K562 (cell line): ENCODE results near the gene EXOG. TPM values are rescaled to one million over a fixed set of nuclear protein-coding genes. Genes with fewer than 3 reads are reported as not detected.

Source experiments
- ATAC-seq: fragments of 200-7000 bp; cut with Tn5 transposase; 3 replicates; pipeline ENCODE4 v1.9.1; 2020; ENCODE audit warnings: moderate library complexity
- BruUV-seq: library from RNA; stranded (reverse); fragments of 400-500 nt; replicated peaks from 2 replicates; lab custom pipeline; 2021; lab: Mats Ljungman, UMichigan
- CTCF ChIA-PET: fragments of 300-600 bp; formaldehyde crosslinking; extraction: SDS; loops from one replicate; lab custom pipeline; 2021; ENCODE audit warnings: low intra/inter-chr PET ratio; lab: Yijun Ruan, JAX
- POLR2A ChIA-PET: fragments of 300-600, 350-650 bp; sonication (Branson Sonifier 250); formaldehyde crosslinking; extraction: SDS; loops from one replicate; lab custom pipeline; 2021; ENCODE audit warnings: antibody characterized with exemption, inconsistent platforms; lab: Yijun Ruan, JAX
- DNase-seq, 4 experiments: peaks; one replicate each; pipeline versions ENCODE4 v3.0.0 to v3.0.0-alpha.2; 2011 to 2018; ENCODE audit warnings: low spot score in 3 of 4, mixed read lengths in 3 of 4; ENCODE audit errors: extremely low read depth in 1 of 4
- FAIRE-seq: peaks from 2 replicates; lab custom pipeline; 2011; peaks lifted over from hg19 to GRCh38; lab: Jason Lieb, UNC
- H2AFZ ChIP-seq: 2 replicates; pipeline ENCODE4 v1.6.0; 2011; ENCODE audit warnings: low read depth, low read length, control low read depth, inconsistent platforms
- H3K27ac ChIP-seq: fragments of 200-600 bp; 3 replicates; pipeline ENCODE4 v1.8.0; 2011; ENCODE audit warnings: low read depth, mild to moderate bottlenecking, control low read depth, inconsistent platforms, low read length, moderate library complexity, mixed read lengths; ENCODE audit errors: extremely low read depth
- H3K27me3 ChIP-seq, 2 experiments: fragments of 300-600 bp in 1 of 2; 2 replicates in 1 of 2; 3 replicates in 1 of 2; pipeline versions ENCODE4 v1.6.0 to v1.8.0; 2011; ENCODE audit warnings: inconsistent platforms in 2 of 2, low read length in 2 of 2, mild to moderate bottlenecking in 1 of 2, mixed read lengths in 1 of 2, moderate library complexity in 1 of 2; ENCODE audit not compliant: control insufficient read depth in 2 of 2, insufficient read depth in 2 of 2
- H3K36me3 ChIP-seq: fragments of 300-600 bp; 3 replicates; pipeline ENCODE4 v1.8.0; 2011; ENCODE audit warnings: mild to moderate bottlenecking, low read length, inconsistent platforms; ENCODE audit not compliant: control insufficient read depth, insufficient read depth
- H3K4me1 ChIP-seq, 2 experiments: fragments of 200-600 bp in 1 of 2; replicated peaks in 1 of 2; 2 replicates in 1 of 2; 3 replicates in 1 of 2; pipeline versions ENCODE4 v1.5.1 to v1.8.0; 2011; ENCODE audit warnings: inconsistent platforms in 2 of 2, low read length in 2 of 2, mild to moderate bottlenecking in 1 of 2, mixed read lengths in 1 of 2, moderate library complexity in 1 of 2; ENCODE audit not compliant: control insufficient read depth in 2 of 2, insufficient read depth in 2 of 2
- H3K4me2 ChIP-seq: 2 replicates; pipeline ENCODE4 v1.6.1; 2011; ENCODE audit warnings: low read length, control low read depth, inconsistent platforms, mixed read lengths; ENCODE audit not compliant: insufficient read depth
- H3K4me3 ChIP-seq: fragments of 200-600 bp; sonication (generic), shearing (Covaris generic); 2 replicates; pipeline ENCODE4 v1.5.1; 2016; ENCODE audit warnings: control low read depth, inconsistent platforms
- H3K79me2 ChIP-seq: fragments of 200-600 bp; 3 replicates; pipeline ENCODE4 v1.8.0; 2011; ENCODE audit warnings: low read length, inconsistent platforms; ENCODE audit not compliant: control insufficient read depth, insufficient read depth
- H3K9ac ChIP-seq, 2 experiments: 2 replicates each; pipeline versions ENCODE4 v1.6.0 to v1.6.1; 2011; ENCODE audit warnings: low read depth in 2 of 2, low read length in 2 of 2, control low read depth in 1 of 2, inconsistent platforms in 1 of 2, mild to moderate bottlenecking in 1 of 2, mixed read lengths in 1 of 2; ENCODE audit not compliant: insufficient read depth in 1 of 2
- H3K9me1 ChIP-seq: one replicate; pipeline ENCODE4 v1.6.0; 2011; ENCODE audit warnings: inconsistent platforms, mild to moderate bottlenecking, low read length, moderate library complexity; ENCODE audit not compliant: control insufficient read depth, insufficient read depth
- H3K9me3 ChIP-seq: replicated peaks from 2 replicates; pipeline ENCODE4 v1.5.1; 2011; ENCODE audit warnings: low read depth, low read length, inconsistent platforms; ENCODE audit not compliant: control insufficient read depth, insufficient read depth
- H4K20me1 ChIP-seq: replicated peaks from 2 replicates; pipeline ENCODE4 v1.6.1; 2011; ENCODE audit warnings: low read length, inconsistent platforms, mixed read lengths; ENCODE audit not compliant: control insufficient read depth, insufficient read depth
- DMBX1 ChIP-seq: fragments of 250-450 bp; sonication (Bioruptor Pico); IDR thresholded peaks from 2 replicates; pipeline ENCODE4 v1.8.0; 2022; ENCODE audit warnings: inconsistent platforms, mild to moderate bottlenecking, moderate library complexity, borderline replicate concordance
- MEF2A ChIP-seq: IDR thresholded peaks from 2 replicates; pipeline ENCODE4 v1.6.1; 2011; ENCODE audit warnings: low read depth, mild to moderate bottlenecking, low read length, moderate library complexity; ENCODE audit not compliant: control insufficient read depth
- MEF2D ChIP-seq: conservative IDR thresholded peaks from 2 replicates; pipeline ENCODE4 v1.6.1; 2016; ENCODE audit warnings: low read depth, missing genetic modification characterization, missing compliant biosample characterization
- NFIC ChIP-seq: fragments of 450-650 bp; IDR thresholded peaks from 2 replicates; pipeline ENCODE4 v1.6.1; 2017; ENCODE audit warnings: mild to moderate bottlenecking, inconsistent platforms
- SMC3 ChIP-seq: conservative IDR thresholded peaks from 2 replicates; pipeline ENCODE4 v1.6.1; 2011; ENCODE audit warnings: low read depth, low read length, improper control_type of control experiment; ENCODE audit not compliant: insufficient read depth
- WGBS: fragments of 100-300 bp; shearing (Covaris generic); methylation state at CpG from one replicate; pipeline ENCODE4 v1.1.6; 2016; ENCODE audit warnings: low coverage, mixed read lengths; ENCODE audit not compliant: insufficient coverage; ENCODE audit errors: missing lambda C conversion rate; 5-methylcytosine and 5-hydroxymethylcytosine counted together
- in situ Hi-C: fragments of 300-500 bp; cut with MboI; formaldehyde crosslinking; loops from 4 replicates; pipeline ENCODE4 v1.15.0; 2018; ENCODE audit warnings: inconsistent platforms, mixed read lengths
- intact Hi-C: fragments of 100-400 bp; cut with micrococcal nuclease; formaldehyde crosslinking; loops from 2 replicates; pipeline ENCODE4 v1.14.2; 2022
- polyA plus RNA-seq, 8 experiments: library from polyadenylated mRNA; depleted of rRNA in 4 of 8; stranded (reverse) in 5 of 8; unstranded in 3 of 8; fragments of >200 nt; fragmentation: Nextera tagmentation in 2 of 8; fragmentation: Illumina TruSeq in 1 of 8; extraction: Ambion mirVana in 2 of 8; extraction: Trizol in 1 of 8; gene quantifications; 2 replicates each; pipeline versions ENCODE4 v1.2.1 to v1.2.3, GENCODE V29; 2011 to 2014; ENCODE audit warnings: inconsistent platforms in 1 of 8, missing spikeins in 1 of 8
- total RNA-seq, 7 experiments: library from RNA; depleted of rRNA in 6 of 7; stranded (reverse); fragments of >200 nt in 6 of 7; fragmentation: Illumina TruSeq in 2 of 7; extraction: Trizol in 2 of 7; gene quantifications; 2 replicates each; pipeline versions ENCODE4 v1.2.1 to v1.2.3, GENCODE V29; 2011 to 2021; ENCODE audit warnings: low replicate concordance in 1 of 7

Gene EXOG
- total and polyA plus RNA-seq, 9 of the 15 experiments (the other 6 are each of a cell fraction or from before 2014, with no cell fraction given), result 10.8 to 21.7 (median 14.8) TPM

- ATAC-seq, result no peak; the same call in 2 of the 3 replicates
- H4K20me1 ChIP-seq, result peaks cover 15% of the 10 kb centered on the region
- H3K4me3 ChIP-seq, result no peak overlapping the region
- no peak overlapping the region for H3K4me2 ChIP-seq
- FAIRE-seq, result no peak
- peaks cover 0 to 6% of the 10 kb centered on the region in 2 experiments; a peak in 2 of 5 replicates for H3K4me1 ChIP-seq
- POLR2A ChIA-PET, result interaction anchor here (1.1 kb wide), 1 partner anchor 19 kb away, joined by 4 read pairs; no protein-coding TSS in a partner anchor
- no peaks in the 10 kb centered on the region for H3K36me3 ChIP-seq
- H3K79me2 ChIP-seq, result peaks cover 7% of the 10 kb centered on the region; the same call in 1 of the 3 replicates
- CTCF ChIA-PET, result no interaction called here
- no TSS peak for BruUV-seq
- 48% methylated on average over 2 of the region's 2 CpGs for WGBS
- TF ChIP-seq MEF2A, result 0 out of 2 replicates have a peak, but pooled peaks have one; percentile 27
- no peak for TF ChIP-seq DMBX1 (CRISPR knock-in tag)
- peak; percentile 24 for TF ChIP-seq NFIC
- TF ChIP-seq MEF2D (tag), result 0 out of 2 replicates have a peak, but pooled peaks have one; percentile 32
- TF ChIP-seq SMC3, result no peak
- intact Hi-C loops, result no loop called here
- H3K27me3 ChIP-seq, result no peaks in the 10 kb centered on the region
- DNase-seq, result peak in 1 of 4 experiments; percentile 11
- no peaks in the 10 kb centered on the region for H3K9me1 ChIP-seq
- H2AFZ ChIP-seq, result no peak overlapping the region
- H3K9ac ChIP-seq, result 0 out of 4 replicates have a peak overlapping the region, but pooled peaks of 1 of the 2 experiments have one; percentile 15
- no peaks in the 10 kb centered on the region for H3K9me3 ChIP-seq
- in situ Hi-C loops, result loop anchor here (10.0 kb wide), 1 partner anchor 338 kb away; the partner anchor contains the start of genes ACAA1 and MYD88
- H3K27ac ChIP-seq, result no peak overlapping the region
These were observed 22.9 kb upstream of the EXOG start for GRCh38 chr3:38473229-38473628.
